Activated CD4-positive, alpha-beta T cell treated with anti-CD3 and anti-CD28 coated beads for 4 hours (primary cell): ENCODE measurements around the gene FANCI.

Source experiments
- DNase-seq, 2 donors: peaks; one replicate each; pipeline ENCODE4 v3.0.0-alpha.2; 2020

FANCI gene

GRCh38 chr15:89334510-89335297 lies 90.9 kb downstream of the FANCI start, which contains the start of gene POLG:
Gene POLG (minus strand): TSS chr15:89334824. CDS start chr15:89333754, 1,070 bp downstream.
- peak; percentile 99 for DNase-seq

- DNase-seq = no peak
Measured at GRCh38 chr15:89335298-89336041, 91.7 kb downstream of the FANCI start.

- DNase-seq = no peak
Measured at GRCh38 chr15:89338036-89338435, 94.3 kb downstream of the FANCI start.

- no peak for DNase-seq
Measured at GRCh38 chr15:89340573-89340972, 96.8 kb downstream of the FANCI start.

GRCh38 chr15:89341316-89342005 lies 97.7 kb downstream of the FANCI start:
- no peak for DNase-seq

GRCh38 chr15:89342840-89343239 lies 99.1 kb downstream of the FANCI start:
- DNase-seq = no peak

- no peak for DNase-seq
Measured at GRCh38 chr15:89345248-89345647, 101.5 kb downstream of the FANCI start.

GRCh38 chr15:89346516-89347231 lies 102.9 kb downstream of the FANCI start:
- DNase-seq = no peak

GRCh38 chr15:89349206-89349558 lies 105.4 kb downstream of the FANCI start:
- DNase-seq = no peak

GRCh38 chr15:89352476-89352875 lies 108.7 kb downstream of the FANCI start:
- DNase-seq = no peak

GRCh38 chr15:89353991-89354390 lies 110.2 kb downstream of the FANCI start:
- DNase-seq = no peak

- DNase-seq = no peak
Measured at GRCh38 chr15:89356634-89357298, 113.0 kb downstream of the FANCI start.

GRCh38 chr15:89358435-89358754 lies 114.6 kb downstream of the FANCI start:
- DNase-seq = peak in 1 of 2 donors; percentile 77

- DNase-seq = peak in 1 of 2 donors; percentile 79
Measured at GRCh38 chr15:89358755-89359439, 115.1 kb downstream of the FANCI start.

- DNase-seq = no peak
Measured at GRCh38 chr15:89359471-89360293, 115.9 kb downstream of the FANCI start.

- DNase-seq = no peak
Measured at GRCh38 chr15:89360294-89360971, 116.7 kb downstream of the FANCI start.

- DNase-seq = peak; percentile 38 to 54
Measured at GRCh38 chr15:89361451-89362202, 117.8 kb downstream of the FANCI start.

GRCh38 chr15:89362203-89363101 lies 118.7 kb downstream of the FANCI start:
- no peak for DNase-seq
